ENCODE data around the gene ATP5F1D. TPM values are rescaled to one million over a fixed set of nuclear protein-coding genes. Genes with fewer than 3 reads are reported as not detected.
A peak's percentile ranks its signal among the peaks of the same experiment; 100 is the strongest.

ATP5F1D gene
- total and polyA plus RNA-seq, 11 donors = 201 to 1,034 (median 459) TPM

- H3K36me3 ChIP-seq = peaks cover 0 to 35% (median 15%) of the 10 kb centered on the region in 9 donors
- peak; percentile 9 to 52 (median 19) for ATAC-seq
- WGBS, 4 donors = 21 to 31% (median 30%) methylated on average over 7 to 10 of the region's 10 CpGs
- intact Hi-C loops (cut with DNase I) = loop anchor here in 8 of 10 donors (5.0 to 10.0 kb wide), 13 partner anchors 75 to 775 kb away; partner anchors contain the start of genes GAMT (in 4 of the 8), DAZAP1 (in 2 of the 8), NDUFS7 (in 2 of the 8) and PLK5 (in 2 of the 8)
- H3K9me3 ChIP-seq = no peaks in the 10 kb centered on the region
- peak; percentile 79 to 91 (median 81) for DNase-seq
- H3K4me3 ChIP-seq = no peak overlapping the region
- peaks cover under 1 to 25% (median 15%) of the 10 kb centered on the region in 12 donors for H3K4me1 ChIP-seq
- TF ChIP-seq, protein P1, sequence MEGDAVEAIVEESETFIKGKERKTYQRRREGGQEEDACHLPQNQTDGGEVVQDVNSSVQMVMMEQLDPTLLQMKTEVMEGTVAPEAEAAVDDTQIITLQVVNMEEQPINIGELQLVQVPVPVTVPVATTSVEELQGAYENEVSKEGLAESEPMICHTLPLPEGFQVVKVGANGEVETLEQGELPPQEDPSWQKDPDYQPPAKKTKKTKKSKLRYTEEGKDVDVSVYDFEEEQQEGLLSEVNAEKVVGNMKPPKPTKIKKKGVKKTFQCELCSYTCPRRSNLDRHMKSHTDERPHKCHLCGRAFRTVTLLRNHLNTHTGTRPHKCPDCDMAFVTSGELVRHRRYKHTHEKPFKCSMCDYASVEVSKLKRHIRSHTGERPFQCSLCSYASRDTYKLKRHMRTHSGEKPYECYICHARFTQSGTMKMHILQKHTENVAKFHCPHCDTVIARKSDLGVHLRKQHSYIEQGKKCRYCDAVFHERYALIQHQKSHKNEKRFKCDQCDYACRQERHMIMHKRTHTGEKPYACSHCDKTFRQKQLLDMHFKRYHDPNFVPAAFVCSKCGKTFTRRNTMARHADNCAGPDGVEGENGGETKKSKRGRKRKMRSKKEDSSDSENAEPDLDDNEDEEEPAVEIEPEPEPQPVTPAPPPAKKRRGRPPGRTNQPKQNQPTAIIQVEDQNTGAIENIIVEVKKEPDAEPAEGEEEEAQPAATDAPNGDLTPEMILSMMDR (IDR thresholded peaks at IDR 0.05) = peak; percentile 92 to 97 (median 95)
- TF ChIP-seq POLR2A (IDR thresholded peaks at IDR 0.05) = no peak
- H3K27me3 ChIP-seq = peaks cover 0 to 22% (median 13%) of the 10 kb centered on the region in 9 donors
- H3K27ac ChIP-seq = no peak overlapping the region
Measured at GRCh38 chr19:1279782-1280341, 38.3 kb downstream of the ATP5F1D start.

DNA sequence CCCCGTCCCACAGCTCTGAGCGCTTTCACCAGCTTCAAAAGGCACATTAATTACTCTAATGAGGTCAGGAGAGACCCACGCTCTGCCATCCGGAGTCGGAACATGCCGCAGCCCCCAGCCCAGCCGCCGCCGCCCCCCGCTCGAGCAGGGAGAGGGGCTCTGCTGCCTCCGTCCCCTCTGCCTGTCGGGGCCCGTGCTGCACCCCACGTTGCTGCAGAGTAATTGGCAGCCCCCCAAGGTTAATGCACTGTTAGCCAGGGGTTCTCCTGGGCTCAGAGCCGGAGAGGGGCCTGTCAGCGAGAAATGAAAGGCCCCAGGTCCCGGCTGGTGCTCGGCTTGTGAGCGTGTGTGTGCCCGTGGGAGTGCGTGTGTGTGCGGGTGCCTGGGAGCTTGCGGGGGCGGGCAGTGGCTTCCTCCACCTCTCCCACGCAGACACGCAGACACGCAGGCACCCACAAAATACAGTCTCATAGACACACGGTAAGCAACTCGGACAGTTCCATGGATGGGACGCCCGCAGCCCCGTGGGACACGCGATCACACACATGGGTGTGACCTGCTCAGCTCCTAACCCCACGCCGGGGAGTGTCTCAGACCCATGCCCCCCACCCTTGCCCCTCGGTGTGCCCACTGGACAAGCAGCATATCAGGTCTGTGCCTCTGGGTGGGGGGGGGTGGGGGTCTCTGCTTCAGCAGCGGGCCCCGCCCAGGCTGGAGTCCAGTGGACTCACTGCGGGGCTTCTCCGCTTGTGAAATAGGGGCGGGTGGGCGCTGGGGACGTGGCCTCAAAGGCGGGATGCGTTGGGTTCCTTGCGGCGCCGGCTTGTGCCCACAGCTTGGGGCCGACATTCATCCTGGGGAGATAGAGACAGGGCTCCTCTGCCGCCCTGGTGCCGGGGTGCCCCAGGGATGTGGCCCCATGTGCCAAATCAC is 39.4 kb downstream of the ATP5F1D start:
- intact Hi-C loops (cut with DNase I) = loop anchor here in 4 of 10 donors (5.0 to 10.0 kb wide), 5 partner anchors 74 to 244 kb away; partner anchors contain the start of genes PLK5 (in 2 of the 4) and GAMT (in 1 of the 4)
- H3K4me3 ChIP-seq = no peak overlapping the region
- 86 to 88% (median 87%) methylated on average over 24 to 53 of the region's 53 CpGs for WGBS, 4 donors

GRCh38 chr19:1281569-1282287 is 40.2 kb downstream of the ATP5F1D start:
- peaks cover 12 to 36% (median 26%) of the 10 kb centered on the region in 9 donors for H3K27me3 ChIP-seq
- WGBS, 4 donors = 63 to 73% (median 66%) methylated on average over 11 to 15 of the region's 15 CpGs
- no peak for ATAC-seq
- H3K36me3 ChIP-seq = peaks cover 0 to 32% (median 12%) of the 10 kb centered on the region in 9 donors
- no peak overlapping the region for H3K4me3 ChIP-seq
- no peak overlapping the region for H3K27ac ChIP-seq
- DNase-seq = no peak
- H3K4me1 ChIP-seq = peaks cover 0 to 19% (median 5%) of the 10 kb centered on the region in 12 donors
- no peak for TF ChIP-seq POLR2A (IDR thresholded peaks at IDR 0.05)
- TF ChIP-seq, protein P1 (IDR thresholded peaks at IDR 0.05) = no peak
- no peaks in the 10 kb centered on the region for H3K9me3 ChIP-seq
- intact Hi-C loops (cut with DNase I) = loop anchor here in 4 of 10 donors (5.0 to 10.0 kb wide), 5 partner anchors 73 to 243 kb away; partner anchors contain the start of genes PLK5 (in 2 of the 4) and GAMT (in 1 of the 4)

More for the DNA sequence above, 39.4 kb downstream of the ATP5F1D start:
- no peaks in the 10 kb centered on the region for H3K9me3 ChIP-seq
- H3K36me3 ChIP-seq = peaks cover 0 to 32% (median 12%) of the 10 kb centered on the region in 9 donors
- no peak for ATAC-seq
- DNase-seq = no peak
- H3K27me3 ChIP-seq = peaks cover 6 to 29% (median 19%) of the 10 kb centered on the region in 9 donors
- TF ChIP-seq, protein P1 (IDR thresholded peaks at IDR 0.05) = no peak
- no peak for TF ChIP-seq POLR2A (IDR thresholded peaks at IDR 0.05)
- no peak overlapping the region for H3K27ac ChIP-seq
- H3K4me1 ChIP-seq = peaks cover 0 to 20% (median 11%) of the 10 kb centered on the region in 12 donors
